Ramos (cell line): ENCODE data around the gene EBF3.
"Not testable (repeated sequence)": the region's sequence is repeated elsewhere in the genome, so short reads cannot be mapped to it uniquely, and the experiment has no call there.

Source experiments
- in situ Hi-C: fragments of 300-500 bp; cut with MboI; formaldehyde crosslinking; loops from one replicate; pipeline ENCODE4 v1.14.3; 2022; ENCODE audit warnings: low sequenced_read_pairs; ENCODE audit not compliant: unreplicated experiment

Gene EBF3

DNA sequence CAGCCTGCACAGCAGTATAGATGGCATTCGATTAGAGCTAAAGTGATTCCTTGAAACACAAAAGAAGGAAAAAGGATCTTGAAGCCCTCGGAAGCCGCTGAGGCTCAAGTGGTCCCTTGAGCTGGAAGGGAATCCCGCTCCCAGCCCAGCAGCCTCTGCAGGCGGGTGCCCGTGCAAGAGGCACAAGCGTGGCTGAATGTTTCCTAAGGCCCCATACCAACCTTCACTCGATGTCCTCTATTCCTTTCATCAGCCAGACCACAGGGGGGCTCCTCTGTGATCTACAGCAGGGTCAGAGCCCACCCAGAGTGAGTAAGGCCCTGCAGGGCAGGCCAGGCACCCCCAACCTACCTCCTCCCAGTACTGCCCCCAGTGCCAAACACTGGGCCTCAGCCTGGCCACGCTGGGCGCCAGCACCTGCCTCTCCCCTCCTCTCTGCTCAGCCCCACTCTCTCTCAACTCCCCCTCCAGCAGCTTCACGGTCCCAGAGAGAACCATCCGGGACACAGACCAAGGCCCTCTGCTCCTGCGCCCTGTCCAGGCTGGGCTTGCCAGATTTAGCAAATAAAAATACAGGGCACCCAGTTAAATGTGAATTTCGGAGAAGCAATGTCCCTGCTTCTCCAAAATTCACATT lies 30.5 kb downstream of the EBF3 start:
- in situ Hi-C loops, result no loop called here

DNA sequence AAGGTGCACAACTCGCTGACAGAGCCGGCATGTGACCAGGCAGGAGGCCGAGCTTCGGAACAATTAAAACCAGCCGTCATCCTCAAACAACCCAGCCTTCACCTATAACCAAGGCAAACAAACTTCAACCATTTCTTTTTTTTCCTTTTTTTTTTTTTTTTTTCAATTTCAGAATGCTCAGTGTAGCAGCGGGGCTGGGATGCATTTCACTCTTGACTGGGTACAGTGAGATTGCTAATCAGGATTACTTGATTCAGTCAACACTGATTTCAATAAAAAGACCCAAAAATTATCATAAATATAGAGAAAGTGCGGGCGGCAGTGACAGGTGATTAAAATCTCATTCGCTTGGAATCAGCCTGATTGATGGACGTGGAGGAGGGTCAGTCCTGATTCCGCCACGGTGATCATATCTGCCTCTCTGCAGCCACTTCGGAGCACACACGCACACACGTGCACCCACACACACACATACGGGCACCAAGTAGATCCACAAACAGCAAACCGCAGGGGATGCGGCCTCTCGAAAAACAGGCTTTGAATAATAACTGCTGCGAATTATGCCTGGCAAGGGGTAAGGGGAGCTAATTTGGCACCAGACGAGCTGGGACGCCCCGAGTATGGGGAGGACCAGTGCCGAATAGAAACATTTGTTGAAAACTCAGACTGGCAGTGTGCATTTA lies 31.2 kb downstream of the EBF3 start:
- in situ Hi-C loops, result no loop called here

DNA sequence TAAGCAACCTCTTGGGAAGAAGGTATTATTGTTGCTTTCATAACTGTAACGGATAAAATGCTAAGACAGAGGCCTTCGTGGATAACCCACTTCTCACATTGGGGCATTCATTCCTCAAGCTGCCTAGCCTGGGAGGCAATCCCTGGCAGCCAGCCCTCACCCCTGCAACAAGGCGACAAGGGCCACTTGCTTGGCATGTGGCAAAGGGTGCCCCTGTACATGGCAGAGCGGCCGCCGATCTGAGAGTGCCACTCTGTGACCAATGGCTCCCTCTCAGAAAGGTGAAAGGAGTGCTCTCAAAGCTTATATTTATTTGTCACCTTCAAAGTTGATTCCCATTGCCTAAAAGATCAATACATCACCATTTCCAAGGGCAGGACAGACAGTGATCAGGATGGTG lies 31.9 kb downstream of the EBF3 start:
- in situ Hi-C loops, result no loop called here

DNA sequence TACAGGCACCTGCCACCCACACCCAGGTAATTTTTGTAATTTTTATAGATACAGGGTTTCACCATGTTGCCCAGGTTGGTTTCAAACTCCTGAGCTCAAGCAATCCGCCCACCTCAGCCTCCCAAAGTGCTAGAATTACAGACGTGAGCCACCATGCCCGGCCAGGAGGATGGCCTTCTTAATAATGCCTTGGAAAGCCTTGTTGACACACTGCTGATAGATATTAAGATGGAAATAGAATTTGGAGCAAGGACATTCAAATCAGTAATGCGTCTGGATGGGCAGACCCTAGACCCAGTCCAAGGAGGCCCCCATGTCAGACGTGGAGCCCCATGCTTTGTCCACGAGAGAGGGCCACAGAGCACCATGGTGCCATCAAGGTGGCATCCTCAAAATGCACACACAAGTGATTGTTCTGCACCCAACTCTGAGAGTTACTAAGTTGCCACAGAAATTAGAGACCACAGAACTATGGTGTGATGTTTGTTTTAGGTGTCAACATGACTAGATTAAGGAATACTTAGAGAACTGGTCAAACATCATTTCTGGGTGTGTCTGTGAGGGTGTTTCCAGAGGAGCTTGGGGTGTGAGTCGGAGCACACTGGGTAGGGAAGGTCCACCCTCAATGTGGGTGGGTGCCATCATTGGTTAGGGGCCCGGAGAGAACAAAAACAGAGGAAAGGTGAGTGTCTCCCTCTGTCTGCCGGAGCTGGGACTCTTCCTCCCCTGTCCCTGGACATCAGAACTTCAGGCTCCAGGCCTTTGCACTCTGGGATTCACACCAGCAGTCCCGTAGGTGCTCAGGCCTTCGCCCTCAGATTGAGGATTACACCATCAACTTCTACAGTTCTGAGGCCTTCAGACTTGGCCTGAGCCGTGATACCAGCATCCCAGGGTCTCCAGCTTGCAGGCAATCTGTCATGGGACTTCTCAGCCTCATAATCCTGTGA lies 34.5 kb downstream of the EBF3 start:
- in situ Hi-C loops, result no loop called here

DNA sequence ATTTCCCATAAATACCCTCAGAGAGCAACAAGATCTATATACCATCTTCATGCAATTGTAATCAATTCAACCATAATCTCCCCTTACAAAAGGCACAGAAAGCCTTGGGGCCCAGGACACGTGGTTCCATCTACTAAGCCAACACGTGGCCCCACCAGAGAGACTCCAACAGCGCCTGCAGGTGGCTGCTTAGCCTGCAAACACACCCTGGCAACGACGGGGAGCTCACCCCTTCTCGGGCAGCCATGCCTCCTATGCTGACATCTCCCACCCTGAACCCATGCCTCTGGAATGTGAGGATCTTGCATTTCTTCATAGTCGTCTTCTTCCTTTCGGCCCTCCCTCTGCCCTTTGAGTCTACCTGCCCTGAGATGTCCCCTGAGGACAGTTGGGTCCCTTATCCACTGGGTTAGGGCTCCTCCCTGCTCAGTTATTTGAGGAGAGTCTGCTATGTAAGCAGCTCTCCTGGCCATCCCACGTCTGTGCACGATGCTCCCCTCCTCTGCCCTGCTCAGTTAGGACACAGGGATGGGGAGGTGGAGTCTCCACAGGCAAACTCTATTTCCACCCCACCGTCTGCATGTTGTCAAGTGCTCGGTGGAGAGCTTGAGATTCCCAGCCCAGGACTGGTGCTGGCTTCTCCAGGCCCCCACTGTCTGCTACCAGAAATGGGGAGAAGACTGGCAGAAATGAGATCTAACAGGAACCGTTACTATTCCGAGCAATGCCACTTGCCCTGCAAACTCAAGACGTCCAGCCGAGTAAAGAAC lies 36.5 kb downstream of the EBF3 start:
- in situ Hi-C loops, result no loop called here

DNA sequence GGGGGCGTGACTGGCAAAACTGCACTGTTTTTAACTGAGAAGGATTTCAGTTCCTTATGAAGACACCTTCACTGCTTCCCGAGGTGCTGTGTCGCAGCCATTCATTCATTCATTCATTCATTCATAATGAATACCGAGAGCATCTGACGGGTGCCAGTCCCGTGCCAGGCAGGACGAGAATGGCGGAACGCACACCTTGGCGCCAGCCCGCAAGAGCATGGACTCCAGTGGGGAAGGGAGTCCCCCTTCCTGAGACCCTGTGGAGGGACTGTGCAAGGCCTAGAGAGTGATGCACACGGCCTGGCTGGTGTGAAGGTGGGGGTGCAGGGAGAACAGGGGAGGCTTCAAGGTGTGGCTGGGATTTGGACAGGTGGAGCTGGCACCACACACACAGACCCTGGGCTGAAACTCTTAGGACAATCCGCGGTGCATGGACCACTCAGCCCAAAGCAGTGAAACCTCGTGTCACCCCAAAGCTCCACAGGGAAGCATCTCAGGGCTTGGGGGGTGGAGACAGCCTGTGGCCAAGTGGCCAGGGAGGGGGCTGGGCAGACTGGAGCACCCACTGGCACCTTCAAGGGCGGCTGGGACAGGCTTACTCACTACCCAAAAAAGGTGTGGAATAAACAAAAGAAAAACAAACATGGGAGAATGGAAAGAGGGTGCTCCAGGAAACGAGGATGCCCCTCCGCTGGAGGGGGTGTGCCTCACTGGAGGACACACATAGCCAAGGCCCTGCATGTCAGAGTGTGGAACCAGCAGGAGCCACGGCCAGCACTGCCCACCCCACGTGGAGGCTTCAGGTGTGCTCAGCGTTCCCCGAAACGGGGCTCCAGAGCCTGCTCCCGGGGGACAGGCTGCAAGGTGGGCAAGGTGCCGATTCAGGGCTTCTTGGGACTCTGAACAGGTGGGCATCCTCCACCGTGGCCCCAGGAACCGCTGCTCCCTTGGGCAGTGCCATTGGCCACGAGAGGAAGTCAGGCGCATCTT lies 37.7 kb downstream of the EBF3 start:
- in situ Hi-C loops, result no loop called here

DNA sequence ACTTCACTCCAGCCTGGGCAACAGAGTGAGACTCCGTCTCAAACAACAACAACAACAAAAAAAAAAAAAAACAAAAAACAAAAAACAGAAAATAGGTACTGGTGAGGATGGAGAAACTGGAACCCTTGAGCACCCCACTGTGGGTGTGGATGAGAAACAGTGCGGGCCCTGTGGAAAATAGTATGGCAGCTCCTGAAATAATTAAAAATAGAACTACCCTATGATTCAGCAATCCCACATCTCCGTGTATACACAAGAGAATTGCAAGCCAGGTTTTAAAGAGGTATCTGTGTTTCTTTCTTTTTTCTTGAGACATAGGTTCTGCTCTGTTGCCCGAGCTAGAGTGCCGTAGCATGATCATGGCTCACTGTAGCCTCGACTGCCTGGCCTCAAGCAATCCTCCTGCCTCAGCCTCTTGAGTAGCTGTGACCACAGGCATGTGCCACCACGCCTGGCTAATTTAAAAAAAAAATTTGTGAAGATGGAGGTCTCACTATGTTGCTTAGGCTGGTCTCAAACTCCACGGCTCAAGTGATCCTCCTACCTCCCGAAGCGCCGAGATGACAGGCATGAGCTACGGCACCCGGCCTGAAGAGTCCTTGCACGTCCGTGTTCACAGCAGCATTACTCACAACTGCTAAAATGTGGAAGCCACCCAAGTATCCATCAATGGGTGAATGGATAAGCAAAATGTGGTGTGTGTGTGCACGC lies 39.5 kb downstream of the EBF3 start:
- in situ Hi-C loops, result no loop called here

DNA sequence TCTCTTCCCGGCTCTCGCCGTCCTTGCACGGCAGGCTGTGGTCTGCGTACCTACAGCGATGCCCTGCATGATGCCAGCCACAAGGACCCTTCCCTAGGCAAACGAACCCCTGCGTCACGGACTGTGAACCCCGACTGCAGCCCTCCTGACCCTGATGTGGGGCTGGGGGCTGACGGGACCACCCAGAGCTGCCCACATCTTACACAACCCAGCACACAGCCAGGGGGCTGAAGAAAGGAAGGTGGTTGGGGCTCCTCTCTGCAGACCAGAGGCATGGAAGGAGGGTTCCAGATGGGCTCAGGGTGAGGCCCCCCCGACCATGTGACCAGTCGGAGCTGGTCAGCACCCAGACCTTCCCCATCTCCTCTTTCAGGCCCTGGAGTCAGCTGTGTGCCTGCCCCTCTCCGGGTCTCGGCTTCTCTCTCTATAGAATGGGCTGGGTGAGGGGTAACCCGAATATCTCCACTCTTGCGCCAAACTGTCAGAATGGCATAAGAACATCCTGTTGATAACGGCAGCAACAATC lies 41.4 kb downstream of the EBF3 start:
- in situ Hi-C loops, result no loop called here

DNA sequence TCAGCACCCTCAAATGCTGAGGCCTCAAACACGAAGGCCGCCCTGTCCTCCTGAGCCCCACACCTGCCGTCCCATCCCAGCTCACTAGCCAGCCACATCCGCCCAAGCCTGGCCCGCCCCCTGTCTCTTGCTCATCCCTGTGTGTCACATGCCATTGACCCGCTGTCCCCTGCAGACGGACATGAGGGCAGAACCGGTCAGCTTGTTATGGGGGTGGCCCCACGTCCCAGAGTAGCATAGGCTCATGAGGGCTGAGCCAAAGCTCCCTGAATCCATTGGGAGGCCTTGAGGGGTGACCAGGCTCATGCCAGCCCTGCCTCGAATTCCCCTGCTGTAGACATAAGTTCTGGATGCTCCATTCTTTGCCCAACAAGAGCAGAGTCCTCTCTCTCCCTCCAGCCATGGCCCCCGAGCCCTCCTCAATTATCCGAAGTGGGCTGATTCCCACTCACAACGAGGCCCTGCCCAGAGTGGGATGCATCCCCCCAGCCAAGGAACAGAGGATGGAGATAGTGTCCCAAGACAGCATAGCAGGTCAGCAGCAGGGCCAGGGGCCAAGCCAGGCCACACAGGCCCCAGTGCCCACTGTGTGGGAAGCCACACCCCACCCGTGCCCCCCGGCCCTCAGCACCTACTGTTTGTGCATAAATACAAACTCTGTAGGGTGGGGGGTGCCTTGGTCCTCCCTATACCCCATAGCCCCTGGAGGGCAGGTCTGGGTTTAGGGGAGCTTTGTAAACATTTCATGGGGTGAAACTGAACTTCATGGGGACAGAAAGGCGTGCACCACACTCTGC lies 42.1 kb downstream of the EBF3 start:
- in situ Hi-C loops, result no loop called here

DNA sequence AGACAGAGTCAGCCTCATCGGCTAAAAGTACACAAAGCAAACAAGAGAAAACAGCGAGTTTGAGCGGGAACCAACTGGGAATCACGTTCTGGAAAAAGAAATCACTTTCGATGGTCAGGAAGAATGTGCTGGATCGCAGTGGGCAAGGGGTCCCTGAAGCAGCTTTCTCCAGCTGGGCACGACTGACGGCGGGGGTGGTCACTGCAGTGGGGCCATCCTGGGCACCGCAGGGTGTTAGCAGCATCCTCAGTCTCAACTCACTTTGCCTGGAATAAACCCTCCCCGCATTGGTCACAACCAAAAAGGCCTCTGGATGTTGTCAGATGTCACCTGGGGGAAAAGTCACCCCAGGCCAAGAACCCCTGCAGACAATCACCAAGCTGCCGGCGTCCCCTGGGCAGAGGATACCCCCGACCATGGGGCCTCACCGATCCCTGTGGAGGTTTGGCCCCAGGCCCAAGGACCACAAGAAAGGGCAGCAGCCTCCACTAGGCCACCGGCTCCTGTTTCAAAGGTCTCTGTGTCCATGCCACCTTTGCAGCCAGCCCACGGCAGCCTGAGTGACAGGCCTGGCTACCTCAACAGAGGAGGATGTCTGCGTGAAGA lies 42.9 kb downstream of the EBF3 start:
- in situ Hi-C loops, result no loop called here

DNA sequence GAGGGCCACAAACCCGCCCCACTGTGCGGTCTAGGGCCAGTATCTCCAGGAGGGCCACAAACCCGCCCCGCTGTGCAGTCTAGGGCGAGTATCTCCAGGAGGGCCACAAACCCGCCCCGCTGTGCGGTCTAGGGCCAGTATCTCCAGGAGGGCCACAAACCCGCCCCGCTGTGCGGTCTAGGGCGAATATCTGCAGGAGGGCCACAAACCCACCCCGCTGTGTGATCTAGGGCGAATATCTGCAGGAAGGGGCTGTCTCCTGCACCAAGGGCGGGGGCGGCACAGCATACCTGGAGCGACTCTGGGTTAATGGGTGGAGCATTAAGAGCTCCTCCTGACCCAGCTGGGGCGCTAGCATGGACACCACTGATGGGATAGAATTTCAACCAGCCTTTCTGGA lies 43.9 kb downstream of the EBF3 start:
- in situ Hi-C loops, result not testable (repeated sequence)

DNA sequence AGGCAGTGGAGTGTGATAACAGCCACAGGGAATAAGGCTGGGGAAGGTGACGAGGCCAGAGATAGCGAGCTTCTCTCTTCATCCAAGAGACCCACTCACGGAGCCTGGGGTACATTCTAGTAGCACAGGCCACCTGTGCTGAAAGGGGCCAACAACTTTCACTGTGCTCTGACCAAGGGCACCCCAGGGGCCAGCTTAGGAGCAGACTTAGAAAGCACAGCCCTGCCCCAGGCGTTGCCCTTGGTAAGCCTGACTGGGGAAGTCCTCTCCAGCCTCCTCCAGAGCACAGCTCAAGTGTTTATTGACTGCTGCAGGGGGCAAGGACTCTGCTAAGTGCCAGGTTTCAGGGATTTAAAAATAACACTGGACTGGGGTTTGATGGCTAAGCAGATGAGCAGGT lies 44.7 kb downstream of the EBF3 start:
- in situ Hi-C loops, result no loop called here

DNA sequence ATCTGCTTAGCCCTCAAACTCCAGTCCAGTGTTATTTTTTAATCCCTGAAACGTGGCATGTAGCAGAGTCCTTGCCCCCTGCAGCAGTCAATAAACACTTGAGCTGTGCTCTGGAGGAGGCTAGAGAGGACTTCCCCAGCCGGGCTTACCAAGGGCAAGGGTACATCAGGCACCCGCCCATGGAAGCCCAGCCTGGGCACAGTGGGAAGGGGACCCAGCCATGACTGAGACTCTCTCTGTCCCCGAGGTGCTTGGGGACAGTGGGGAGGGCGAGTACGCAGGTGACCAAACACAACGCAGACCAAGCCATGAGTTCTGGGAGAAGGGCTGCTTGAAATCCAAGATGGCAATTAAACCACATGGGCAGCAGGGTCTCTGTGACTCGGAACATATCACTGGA lies 45.2 kb downstream of the EBF3 start:
- in situ Hi-C loops, result no loop called here

DNA sequence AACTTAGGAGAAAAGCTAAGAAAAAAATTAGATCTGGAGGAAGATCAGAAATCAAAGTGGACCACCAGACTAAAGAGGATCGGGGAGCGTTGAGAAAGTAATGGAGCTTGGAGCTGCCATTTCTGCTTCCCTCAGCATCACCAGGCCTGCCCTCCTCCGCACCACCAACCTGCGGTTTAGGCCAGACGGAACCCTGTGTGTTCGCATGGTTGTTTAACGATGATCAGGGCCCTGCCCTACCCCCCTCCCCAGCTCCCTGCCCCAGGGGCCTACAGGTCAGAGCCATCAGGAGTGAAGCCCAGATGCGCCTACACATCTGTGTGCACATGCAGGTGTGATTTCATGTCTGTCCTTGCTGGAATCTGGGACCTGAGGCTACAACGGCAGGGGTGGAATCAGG lies 45.7 kb downstream of the EBF3 start:
- in situ Hi-C loops, result no loop called here

DNA sequence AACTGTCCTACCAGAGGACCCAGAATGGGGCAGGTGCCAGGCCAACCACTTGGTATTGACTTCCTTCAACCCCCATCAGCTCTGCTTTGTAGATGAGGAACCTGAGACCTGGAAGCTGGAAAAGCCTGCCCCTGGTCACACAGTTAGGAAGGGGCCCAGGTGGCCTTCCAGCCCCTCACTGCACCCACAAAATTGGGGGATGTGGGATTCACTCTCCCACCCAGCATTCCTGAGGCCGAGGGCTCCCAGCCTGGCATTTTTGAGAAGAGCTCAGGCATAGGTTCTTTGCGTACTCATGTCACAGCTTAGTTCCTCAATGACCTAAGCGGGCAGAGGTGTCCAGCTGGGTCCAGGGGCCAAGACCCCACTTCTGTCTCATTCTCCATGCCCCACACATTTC lies 46.1 kb downstream of the EBF3 start:
- in situ Hi-C loops, result no loop called here

DNA sequence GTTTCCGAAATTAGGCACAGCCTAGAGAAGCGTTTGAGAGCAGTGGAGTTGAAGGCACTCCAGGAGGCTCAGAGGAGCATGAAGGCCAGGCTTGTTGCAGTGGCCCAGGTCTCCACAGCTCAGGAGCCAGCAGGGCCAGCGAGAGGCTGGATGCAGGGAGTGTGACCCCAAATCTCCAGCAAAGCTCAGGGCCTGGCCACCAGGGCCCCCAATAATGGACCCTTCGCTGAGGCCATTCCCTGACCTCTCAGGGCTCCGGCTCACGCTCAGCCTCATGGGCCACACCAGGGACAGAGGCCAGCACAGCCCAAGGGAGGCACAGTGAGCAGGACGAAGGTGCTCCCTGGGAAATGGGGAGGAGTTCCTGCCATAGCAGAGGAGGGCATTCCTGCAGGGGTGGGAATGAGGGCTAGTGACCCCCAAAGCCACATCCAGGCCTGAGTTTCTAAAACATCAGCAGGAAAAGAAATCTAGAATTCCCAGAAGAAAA lies 47.5 kb downstream of the EBF3 start:
- in situ Hi-C loops, result no loop called here
